Measurements from ENCODE around the gene ALLC. TPM values are rescaled to one million over a fixed set of nuclear protein-coding genes. Genes with fewer than 3 reads are reported as not detected.
A peak's percentile ranks its signal among the peaks of the same experiment; 100 is the strongest.

ALLC gene
- total and polyA plus RNA-seq, 2 experiments from 2014 or later: not detected

DNA sequence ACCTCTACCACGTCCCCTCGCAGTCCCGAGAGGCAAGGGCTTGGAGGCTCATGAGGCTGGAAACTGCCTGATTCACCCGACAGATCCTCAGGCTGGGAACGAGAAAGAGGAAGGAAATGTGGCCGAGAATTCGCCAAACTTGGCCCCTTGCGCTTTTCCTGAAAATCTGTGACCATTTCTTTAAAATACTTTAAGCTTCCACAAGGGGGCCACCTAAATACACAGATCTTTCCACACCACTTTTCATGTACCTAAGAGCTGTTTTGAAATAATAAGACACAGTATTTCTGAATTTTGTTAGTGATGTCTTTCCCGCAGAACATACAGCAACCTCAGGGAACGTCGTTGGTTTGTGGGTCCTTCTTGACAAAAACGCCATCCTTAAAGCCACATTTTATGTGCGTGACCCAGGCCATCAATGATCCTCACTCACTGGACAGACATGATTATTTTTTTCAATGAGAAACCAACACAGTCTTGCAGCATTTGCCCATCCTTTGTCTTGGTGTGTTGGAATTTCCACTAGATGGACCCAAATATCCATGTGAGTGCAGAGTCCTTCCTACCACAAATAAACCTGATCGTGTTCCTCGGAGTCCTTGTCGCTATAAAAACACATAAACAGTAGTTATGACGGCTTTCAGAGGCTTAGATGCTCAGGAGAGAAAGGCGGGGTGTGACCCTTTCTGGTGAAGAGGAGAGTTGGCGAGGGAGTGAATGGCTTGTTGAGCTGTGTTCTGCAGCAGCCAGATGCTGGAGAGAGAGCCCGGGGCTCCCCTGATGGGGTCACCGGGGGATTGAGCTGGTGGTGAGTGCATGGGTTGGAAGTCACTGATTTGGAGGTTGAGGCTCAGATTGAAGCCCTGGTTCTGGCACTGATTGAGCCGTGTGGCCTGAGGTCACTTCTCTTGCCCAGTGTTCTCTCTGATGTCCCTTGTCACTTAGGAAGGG, 70.4 kb downstream of the ALLC start:
- no peaks in the 10 kb centered on the region for H3K36me3 ChIP-seq (replicated peaks; ENCODE audit: insufficient read depth, low read depth)
- WGBS (ENCODE audit: low lambda C conversion rate, missing lambda C conversion rate): 33% methylated on average over 22 of the region's 22 CpGs
- no peaks in the 10 kb centered on the region for H3K9me2 ChIP-seq (replicated peaks; ENCODE audit: insufficient read depth)
- H2AFZ ChIP-seq: no peak overlapping the region
- no peaks in the 10 kb centered on the region for H3K4me1 ChIP-seq (ENCODE audit: insufficient read depth)
- H3K4me3 ChIP-seq: no peak overlapping the region
- H3K4me2 ChIP-seq: peak overlapping the region; percentile 74
- H3K9me3 ChIP-seq (ENCODE audit: low read depth): no peaks in the 10 kb centered on the region
- no peaks in the 10 kb centered on the region for H3K27me3 ChIP-seq
- peak; percentile 72 for DNase-seq (ENCODE audit: low spot score)
- H4K20me1 ChIP-seq (ENCODE audit: insufficient read depth, poor library complexity, severe bottlenecking): no peaks in the 10 kb centered on the region
- TF ChIP-seq EZH2phosphoT487 (IDR thresholded peaks at IDR 0.05; ENCODE audit: low read depth, severe bottlenecking, unreplicated experiment): no peak
- TF ChIP-seq, protein P1, sequence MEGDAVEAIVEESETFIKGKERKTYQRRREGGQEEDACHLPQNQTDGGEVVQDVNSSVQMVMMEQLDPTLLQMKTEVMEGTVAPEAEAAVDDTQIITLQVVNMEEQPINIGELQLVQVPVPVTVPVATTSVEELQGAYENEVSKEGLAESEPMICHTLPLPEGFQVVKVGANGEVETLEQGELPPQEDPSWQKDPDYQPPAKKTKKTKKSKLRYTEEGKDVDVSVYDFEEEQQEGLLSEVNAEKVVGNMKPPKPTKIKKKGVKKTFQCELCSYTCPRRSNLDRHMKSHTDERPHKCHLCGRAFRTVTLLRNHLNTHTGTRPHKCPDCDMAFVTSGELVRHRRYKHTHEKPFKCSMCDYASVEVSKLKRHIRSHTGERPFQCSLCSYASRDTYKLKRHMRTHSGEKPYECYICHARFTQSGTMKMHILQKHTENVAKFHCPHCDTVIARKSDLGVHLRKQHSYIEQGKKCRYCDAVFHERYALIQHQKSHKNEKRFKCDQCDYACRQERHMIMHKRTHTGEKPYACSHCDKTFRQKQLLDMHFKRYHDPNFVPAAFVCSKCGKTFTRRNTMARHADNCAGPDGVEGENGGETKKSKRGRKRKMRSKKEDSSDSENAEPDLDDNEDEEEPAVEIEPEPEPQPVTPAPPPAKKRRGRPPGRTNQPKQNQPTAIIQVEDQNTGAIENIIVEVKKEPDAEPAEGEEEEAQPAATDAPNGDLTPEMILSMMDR (IDR thresholded peaks at IDR 0.05; ENCODE audit: poor library complexity): peak; percentile 58
- no peak for TF ChIP-seq EZH2 (IDR thresholded peaks at IDR 0.05; ENCODE audit: borderline replicate concordance)
- H3K27ac ChIP-seq: no peak overlapping the region
- H3K79me2 ChIP-seq: no peaks in the 10 kb centered on the region

DNA sequence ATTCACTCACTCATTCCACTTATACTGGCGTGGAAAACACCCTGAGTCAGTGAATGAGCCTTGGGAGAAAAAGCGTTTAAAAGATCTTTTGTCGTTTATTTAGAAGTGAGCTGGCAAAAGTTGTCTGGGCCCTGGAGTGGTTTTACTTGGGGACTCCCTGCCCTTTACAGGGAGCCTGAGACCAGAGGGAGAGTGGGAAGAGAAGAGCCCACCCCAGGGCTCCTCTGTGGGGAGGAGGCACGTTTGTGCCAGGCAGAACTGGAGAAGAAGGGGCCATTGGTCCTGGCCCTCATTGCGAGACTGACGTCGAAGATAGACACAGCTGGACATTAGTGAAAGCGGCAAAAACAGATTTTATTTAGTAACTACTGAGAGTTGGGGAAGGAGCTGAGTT, 71.1 kb downstream of the ALLC start:
- Histone ChIP-seq H2AFZ (no peak overlapping the region), H3K9me3 (ENCODE audit: low read depth) (no peaks in the 10 kb centered on the region)
- 93% methylated on average over 8 of the region's 8 CpGs for WGBS (ENCODE audit: low lambda C conversion rate, missing lambda C conversion rate)

DNA sequence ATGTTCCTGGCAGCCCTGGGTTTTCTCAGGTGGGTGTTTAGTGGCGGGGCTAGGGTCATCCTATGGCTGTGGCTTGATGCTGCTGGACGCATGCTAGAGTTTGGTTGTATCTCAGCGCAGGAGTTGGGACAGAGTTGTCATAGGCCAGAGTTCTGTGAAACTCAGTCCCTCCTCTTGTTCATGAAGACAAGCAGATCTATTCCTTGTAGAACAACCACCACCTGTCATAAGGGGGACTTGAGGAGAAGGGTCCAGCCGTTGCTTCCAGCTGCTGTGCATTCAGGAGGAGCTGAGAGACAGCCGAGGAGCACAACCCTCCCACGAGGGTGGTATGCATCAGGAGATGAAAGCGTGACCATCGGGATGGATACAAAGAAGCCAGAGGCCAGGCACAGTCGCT, 71.8 kb downstream of the ALLC start:
- no peak overlapping the region for H2AFZ ChIP-seq
- no peaks in the 10 kb centered on the region for H3K27me3 ChIP-seq
- 91% methylated on average over 9 of the region's 9 CpGs for WGBS (ENCODE audit: low lambda C conversion rate, missing lambda C conversion rate)

More for the DNA sequence above, 71.1 kb downstream of the ALLC start:
- H3K4me2 ChIP-seq: no peak overlapping the region
- H3K79me2 ChIP-seq: no peaks in the 10 kb centered on the region
- no peaks in the 10 kb centered on the region for H3K36me3 ChIP-seq (replicated peaks; ENCODE audit: insufficient read depth, low read depth)
- H3K4me1 ChIP-seq (ENCODE audit: insufficient read depth): no peaks in the 10 kb centered on the region
- DNase-seq (ENCODE audit: low spot score): no peak
- no peak for TF ChIP-seq EZH2 (IDR thresholded peaks at IDR 0.05; ENCODE audit: borderline replicate concordance)
- TF ChIP-seq, protein P1 (IDR thresholded peaks at IDR 0.05; ENCODE audit: poor library complexity): no peak
- no peak overlapping the region for H3K4me3 ChIP-seq
- H3K27me3 ChIP-seq: no peaks in the 10 kb centered on the region
- H3K9me2 ChIP-seq (replicated peaks; ENCODE audit: insufficient read depth): no peaks in the 10 kb centered on the region
- H3K27ac ChIP-seq: no peak overlapping the region
- no peaks in the 10 kb centered on the region for H4K20me1 ChIP-seq (ENCODE audit: insufficient read depth, poor library complexity, severe bottlenecking)

More for the DNA sequence above, 71.8 kb downstream of the ALLC start:
- no peaks in the 10 kb centered on the region for H3K9me3 ChIP-seq (ENCODE audit: low read depth)
- no peaks in the 10 kb centered on the region for H4K20me1 ChIP-seq (ENCODE audit: insufficient read depth, poor library complexity, severe bottlenecking)
- H3K79me2 ChIP-seq: no peaks in the 10 kb centered on the region
- no peaks in the 10 kb centered on the region for H3K36me3 ChIP-seq (replicated peaks; ENCODE audit: insufficient read depth, low read depth)
- no peak overlapping the region for H3K4me2 ChIP-seq
- H3K4me1 ChIP-seq (ENCODE audit: insufficient read depth): no peaks in the 10 kb centered on the region
- DNase-seq (ENCODE audit: low spot score): no peak
- H3K4me3 ChIP-seq: no peak overlapping the region
- H3K9me2 ChIP-seq (replicated peaks; ENCODE audit: insufficient read depth): no peaks in the 10 kb centered on the region
- no peak overlapping the region for H3K27ac ChIP-seq
- TF ChIP-seq, protein P1 (IDR thresholded peaks at IDR 0.05; ENCODE audit: poor library complexity): no peak
- TF ChIP-seq EZH2phosphoT487 (IDR thresholded peaks at IDR 0.05; ENCODE audit: low read depth, severe bottlenecking, unreplicated experiment) (no peak), EZH2 (IDR thresholded peaks at IDR 0.05; ENCODE audit: borderline replicate concordance) (no peak)

Data from hepatocyte (in vitro differentiated cells).